Measurements from ENCODE around the gene CASQ1. TPM values are rescaled to one million over a fixed set of nuclear protein-coding genes. Genes with fewer than 3 reads are reported as not detected.

Gene CASQ1
- total RNA-seq, 1 donor from 2014 or later = 0.25 TPM

GRCh38 chr1:160186246-160186645 is 4.1 kb upstream of the CASQ1 start:
- DNase-seq (ENCODE audit: low spot score) = no peak
- no peak for TF ChIP-seq CTCF (IDR thresholded peaks at IDR 0.05)
- no peaks in the 10 kb centered on the region for H3K36me3 Mint-ChIP-seq (ENCODE audit: low read depth)
- H3K27ac Mint-ChIP-seq (ENCODE audit: unreplicated experiment) = no peak overlapping the region
- no peaks in the 10 kb centered on the region for H3K9me3 Mint-ChIP-seq (ENCODE audit: low read depth)
- no peak overlapping the region for H3K4me3 Mint-ChIP-seq (ENCODE audit: unreplicated experiment)
- peaks cover 10% of the 10 kb centered on the region for H3K4me1 Mint-ChIP-seq (ENCODE audit: low read depth)
- peaks cover 10% of the 10 kb centered on the region for H3K27me3 Mint-ChIP-seq (ENCODE audit: low read depth)

GRCh38 chr1:160186729-160187128 is 3.6 kb upstream of the CASQ1 start:
- TF ChIP-seq CTCF (IDR thresholded peaks at IDR 0.05) = no peak
- Mint-ChIP-seq H3K27me3 (ENCODE audit: low read depth) (peaks cover 8% of the 10 kb centered on the region), H3K4me3 (ENCODE audit: unreplicated experiment) (no peak overlapping the region), H3K36me3 (ENCODE audit: low read depth) (no peaks in the 10 kb centered on the region), H3K9me3 (ENCODE audit: low read depth) (no peaks in the 10 kb centered on the region), H3K27ac (ENCODE audit: unreplicated experiment) (no peak overlapping the region), H3K4me1 (ENCODE audit: low read depth) (peaks cover 10% of the 10 kb centered on the region)
- DNase-seq (ENCODE audit: low spot score) = no peak

- Mint-ChIP-seq H3K36me3 (ENCODE audit: low read depth) (no peaks in the 10 kb centered on the region), H3K4me3 (ENCODE audit: unreplicated experiment) (no peak overlapping the region), H3K9me3 (ENCODE audit: low read depth) (no peaks in the 10 kb centered on the region), H3K4me1 (ENCODE audit: low read depth) (peaks cover 10% of the 10 kb centered on the region), H3K27ac (ENCODE audit: unreplicated experiment) (no peak overlapping the region), H3K27me3 (ENCODE audit: low read depth) (peaks cover 5% of the 10 kb centered on the region)
- no peak for DNase-seq (ENCODE audit: low spot score)
- no peak for TF ChIP-seq CTCF (IDR thresholded peaks at IDR 0.05)
Observed at GRCh38 chr1:160187407-160187806, 3.0 kb upstream of the CASQ1 start.

- no peak overlapping the region for H3K27ac Mint-ChIP-seq (ENCODE audit: unreplicated experiment)
- peaks cover 10% of the 10 kb centered on the region for H3K4me1 Mint-ChIP-seq (ENCODE audit: low read depth)
- H3K4me3 Mint-ChIP-seq (ENCODE audit: unreplicated experiment) = no peak overlapping the region
- no peaks in the 10 kb centered on the region for H3K9me3 Mint-ChIP-seq (ENCODE audit: low read depth)
- TF ChIP-seq CTCF (IDR thresholded peaks at IDR 0.05) = no peak
- no peaks in the 10 kb centered on the region for H3K36me3 Mint-ChIP-seq (ENCODE audit: low read depth)
- DNase-seq (ENCODE audit: low spot score) = no peak
- peaks cover 5% of the 10 kb centered on the region for H3K27me3 Mint-ChIP-seq (ENCODE audit: low read depth)
Observed at GRCh38 chr1:160188341-160188740, 2.0 kb upstream of the CASQ1 start.

- H3K27ac Mint-ChIP-seq (ENCODE audit: unreplicated experiment) = no peak overlapping the region
- DNase-seq (ENCODE audit: low spot score) = no peak
- H3K36me3 Mint-ChIP-seq (ENCODE audit: low read depth) = no peaks in the 10 kb centered on the region
- H3K4me1 Mint-ChIP-seq (ENCODE audit: low read depth) = peaks cover 10% of the 10 kb centered on the region
- no peaks in the 10 kb centered on the region for H3K9me3 Mint-ChIP-seq (ENCODE audit: low read depth)
- no peaks in the 10 kb centered on the region for H3K27me3 Mint-ChIP-seq (ENCODE audit: low read depth)
- H3K4me3 Mint-ChIP-seq (ENCODE audit: unreplicated experiment) = no peak overlapping the region
- TF ChIP-seq CTCF (IDR thresholded peaks at IDR 0.05) = no peak
Observed at GRCh38 chr1:160191756-160192155, 1.4 kb downstream of the CASQ1 start.

Measured in chondrocyte (in vitro differentiated cells).